A549 (cell line): ENCODE data around the gene TBX2.

Source experiments
- CTCF ChIP-seq: fragments of >200 bp; sonication (Bioruptor Twin); formaldehyde crosslinking; IDR thresholded peaks from 3 replicates; pipeline ENCODE4 v1.5.1; 2016
- E2F6 ChIP-seq: IDR thresholded peaks from 2 replicates; pipeline ENCODE4 v1.6.1; 2012; ENCODE audit warnings: low read depth, borderline replicate concordance
- ELK1 ChIP-seq: fragments of 150-350 bp; IDR thresholded peaks from 2 replicates; pipeline ENCODE4 v1.6.1; 2014; ENCODE audit warnings: low read depth, mild to moderate bottlenecking, low read length
- EP300 ChIP-seq, 2 experiments: fragments of >200 bp; sonication (Bioruptor Twin); formaldehyde crosslinking; IDR thresholded peaks; 2 replicates in 1 of 2; 3 replicates in 1 of 2; pipeline ENCODE4 v1.6.1; 2016 to 2017
- FOSL2 ChIP-seq, 2 experiments: fragments of 450-650 bp in 1 of 2; fragments of >200 bp in 1 of 2; sonication (Bioruptor Twin) in 1 of 2; formaldehyde crosslinking; IDR thresholded peaks; 2 replicates each; pipeline versions ENCODE4 v1.5.0 to v1.6.1; 2016 to 2020; ENCODE audit warnings: mild to moderate bottlenecking in 1 of 2, moderate library complexity in 1 of 2
- JUN ChIP-seq, 2 experiments: fragments of >200 bp; sonication (Bioruptor Twin); formaldehyde crosslinking; IDR thresholded peaks; 2 replicates in 1 of 2; 3 replicates in 1 of 2; pipeline ENCODE4 v1.6.1; 2016 to 2017
- JUNB ChIP-seq: fragments of >200 bp; sonication (Bioruptor Twin); formaldehyde crosslinking; IDR thresholded peaks from 2 replicates; pipeline ENCODE4 v1.6.1; 2016
- MAX ChIP-seq: IDR thresholded peaks from 2 replicates; pipeline ENCODE4 v1.6.1; 2012
- NR3C1 ChIP-seq: fragments of >200 bp; sonication (Bioruptor Twin); formaldehyde crosslinking; IDR thresholded peaks from 3 replicates; pipeline ENCODE4 v1.6.1; 2017
- PBX3 ChIP-seq: IDR thresholded peaks from 2 replicates; pipeline ENCODE4 v1.6.1; 2012
- POLR2A ChIP-seq: IDR thresholded peaks from 2 replicates; pipeline ENCODE4 v1.6.1; 2012; ENCODE audit warnings: mild to moderate bottlenecking, low read length
- RFX5 ChIP-seq: fragments of 450-650 bp; IDR thresholded peaks from 2 replicates; pipeline ENCODE4 v1.7.1; 2014; ENCODE audit warnings: antibody characterized with exemption, mild to moderate bottlenecking, moderate library complexity

GRCh38 chr17:61452301-61453290 is 53.0 kb downstream of the TBX2 start, which contains the start of gene TBX4:
- TF ChIP-seq CTCF (no peak), POLR2A (no peak), JUNB (no peak), E2F6 (no peak), MAX (no peak), EP300 (IDR thresholded peaks at IDR 0.05) (no peak), ELK1 (no peak), NR3C1 (no peak), RFX5 (no peak), FOSL2 (IDR thresholded peaks at IDR 0.05) (no peak), FOSL2 (CRISPR knock-in tag; IDR thresholded peaks at IDR 0.05) (no peak), PBX3 (no peak), JUN (IDR thresholded peaks at IDR 0.05) (no peak)
